ENCODE measurements around the gene LEFTY2.

The LEFTY2 gene

GRCh38 chr1:225941187-225941941 lies at the start of gene LEFTY2:
TSS of gene LEFTY2 (minus strand) at chr1:225941220. CDS start at chr1:225941140, 80 bp downstream.
- Histone ChIP-seq H3K27ac (ENCODE audit: low read length) (peak within 1 kb of the TSS; percentile 87), H3K4me2 (ENCODE audit: low read depth, low read length) (peak within 1 kb of the TSS; percentile 58)

GRCh38 chr1:225987491-225988316 lies 46.7 kb upstream of the LEFTY2 start:
- peak; percentile 73 for DNase-seq
- Histone ChIP-seq H3K36me3 (replicated peaks; ENCODE audit: insufficient read depth, low read length) (peaks cover 12% of the 10 kb centered on the region), H3K79me2 (ENCODE audit: low read length) (peaks cover 76% of the 10 kb centered on the region), H3K4me1 (ENCODE audit: low read length) (peaks cover 65% of the 10 kb centered on the region), H3F3A (ENCODE audit: insufficient read depth, low read length) (peaks cover 38% of the 10 kb centered on the region), H3K27me3 (replicated peaks; ENCODE audit: insufficient read depth, low read length) (no peaks in the 10 kb centered on the region), H3K9ac (ENCODE audit: low read length) (no peak overlapping the region), H3K9me2 (replicated peaks; ENCODE audit: insufficient read depth, low read length) (no peaks in the 10 kb centered on the region), H4K20me1 (ENCODE audit: insufficient read depth, low read length) (no peaks in the 10 kb centered on the region), H3K27ac (ENCODE audit: low read length) (no peak overlapping the region), H3K9me3 (replicated peaks; ENCODE audit: insufficient read depth, low read length) (no peaks in the 10 kb centered on the region), H2AFZ (ENCODE audit: low read length) (no peak overlapping the region), H3K4me3 (ENCODE audit: low read length) (no peak overlapping the region), H3K4me2 (ENCODE audit: low read depth, low read length) (peak overlapping the region; percentile 17; the same call in 1 of the 2 replicates)
- TF ChIP-seq EZH2phosphoT487 (IDR thresholded peaks at IDR 0.05; ENCODE audit: low read length) (no peak), CTCF (IDR thresholded peaks at IDR 0.05; ENCODE audit: low read length) (peak; percentile 91)

More at GRCh38 chr1:225941187-225941941, at the start of gene LEFTY2:
- Histone ChIP-seq H3F3A (ENCODE audit: insufficient read depth, low read length) (peaks cover 51% of the 10 kb centered on the region), H3K36me3 (replicated peaks; ENCODE audit: insufficient read depth, low read length) (no peaks in the 10 kb centered on the region), H3K9ac (ENCODE audit: low read length) (peak within 1 kb of the TSS; percentile 66), H3K9me3 (replicated peaks; ENCODE audit: insufficient read depth, low read length) (no peaks in the 10 kb centered on the region), H3K9me2 (replicated peaks; ENCODE audit: insufficient read depth, low read length) (no peaks in the 10 kb centered on the region), H3K4me3 (ENCODE audit: low read length) (peak within 1 kb of the TSS; percentile 17), H3K79me2 (ENCODE audit: low read length) (peaks cover 10% of the 10 kb centered on the region), H2AFZ (ENCODE audit: low read length) (peak within 1 kb of the TSS; percentile 54), H3K4me1 (ENCODE audit: low read length) (peaks cover 64% of the 10 kb centered on the region), H4K20me1 (ENCODE audit: insufficient read depth, low read length) (no peaks in the 10 kb centered on the region), H3K27me3 (replicated peaks; ENCODE audit: insufficient read depth, low read length) (no peaks in the 10 kb centered on the region)
- peak; percentile 94 for DNase-seq
- TF ChIP-seq EZH2phosphoT487 (IDR thresholded peaks at IDR 0.05; ENCODE audit: low read length), result no peak
- TF ChIP-seq EZH2 (optimal IDR thresholded peaks at IDR 0.05; ENCODE audit: low read depth, low read length), result no peak
- TF ChIP-seq CTCF (IDR thresholded peaks at IDR 0.05; ENCODE audit: low read length), result no peak

- H3K9me3 ChIP-seq (replicated peaks; ENCODE audit: insufficient read depth, low read length), result no peaks in the 10 kb centered on the region
- TF ChIP-seq CTCF (IDR thresholded peaks at IDR 0.05; ENCODE audit: low read length) (no peak), EZH2 (optimal IDR thresholded peaks at IDR 0.05; ENCODE audit: low read depth, low read length) (no peak), EZH2phosphoT487 (IDR thresholded peaks at IDR 0.05; ENCODE audit: low read length) (no peak)
- DNase-seq, result no peak
- H3K4me1 ChIP-seq (ENCODE audit: low read length), result peaks cover 19% of the 10 kb centered on the region
- no peak overlapping the region for H3K27ac ChIP-seq (ENCODE audit: low read length)
- no peak overlapping the region for H3K9ac ChIP-seq (ENCODE audit: low read length)
- H3K4me2 ChIP-seq (ENCODE audit: low read depth, low read length), result no peak overlapping the region
- H4K20me1 ChIP-seq (ENCODE audit: insufficient read depth, low read length), result no peaks in the 10 kb centered on the region
- H3K4me3 ChIP-seq (ENCODE audit: low read length), result no peak overlapping the region
- peaks cover 8% of the 10 kb centered on the region; the same call in 1 of the 2 replicates for H3F3A ChIP-seq (ENCODE audit: insufficient read depth, low read length)
- H3K27me3 ChIP-seq (replicated peaks; ENCODE audit: insufficient read depth, low read length), result no peaks in the 10 kb centered on the region
- peaks cover 32% of the 10 kb centered on the region for H3K79me2 ChIP-seq (ENCODE audit: low read length)
- no peak overlapping the region for H2AFZ ChIP-seq (ENCODE audit: low read length)
- H3K9me2 ChIP-seq (replicated peaks; ENCODE audit: insufficient read depth, low read length), result no peaks in the 10 kb centered on the region
- H3K36me3 ChIP-seq (replicated peaks; ENCODE audit: insufficient read depth, low read length), result peaks cover 15% of the 10 kb centered on the region; the same call in 1 of the 2 replicates
Measured at GRCh38 chr1:225981714-225982113, 40.7 kb upstream of the LEFTY2 start.

All from MM.1S (cell line).